ENCODE data around the gene PRR19.
"Not testable (repeated sequence)": the region's sequence is repeated elsewhere in the genome, so short reads cannot be mapped to it uniquely, and the experiment has no call there.

The PRR19 gene

DNA sequence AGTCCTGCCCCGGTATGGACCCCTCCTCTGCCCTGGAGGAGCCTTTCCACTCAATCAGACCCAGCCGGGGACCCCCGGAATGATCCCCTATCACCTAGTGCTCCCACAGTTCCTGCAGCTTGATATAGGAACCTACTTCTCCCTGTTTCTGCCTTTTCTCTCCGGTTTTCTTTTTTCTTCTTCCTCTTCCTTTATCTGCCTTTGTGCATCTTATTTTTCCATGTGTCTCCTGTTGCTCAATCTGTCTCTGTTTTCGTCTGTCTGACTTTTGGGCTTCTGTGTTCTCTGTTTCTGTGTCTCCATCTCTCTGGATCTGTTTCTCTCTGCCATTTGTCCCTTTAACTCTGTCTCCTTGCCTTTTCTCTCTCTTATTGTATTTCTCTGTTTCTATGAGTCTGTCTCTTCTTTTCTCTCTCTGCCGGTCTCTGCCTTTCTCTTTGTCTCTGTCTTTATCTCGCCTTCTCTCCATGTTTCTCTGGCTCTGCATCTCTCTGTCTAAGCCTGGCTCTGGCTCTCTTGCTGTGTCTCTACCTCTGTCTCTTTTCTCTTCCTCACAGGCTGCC is 33.5 kb downstream of the PRR19 start:
- H3K4me3 ChIP-seq (ENCODE audit: low read length): no peak overlapping the region
- TF ChIP-seq CTCF (conservative IDR thresholded peaks at IDR 0.05; ENCODE audit: low read length): no peak
- no peak for DNase-seq (ENCODE audit: low read depth)

- TF ChIP-seq CTCF (conservative IDR thresholded peaks at IDR 0.05; ENCODE audit: low read length): no peak
- H3K4me3 ChIP-seq (ENCODE audit: low read length): no peak overlapping the region
- DNase-seq (ENCODE audit: low read depth): no peak
Measured at GRCh38 chr19:42335971-42336370, 34.0 kb downstream of the PRR19 start.

- not testable (repeated sequence) for DNase-seq (ENCODE audit: low read depth); H3K4me3 ChIP-seq (ENCODE audit: low read length)
Measured at GRCh38 chr19:42339126-42339860, 37.4 kb downstream of the PRR19 start.

GRCh38 chr19:42339922-42340321 is 38.0 kb downstream of the PRR19 start:
- DNase-seq (ENCODE audit: low read depth); H3K4me3 ChIP-seq (ENCODE audit: low read length): not testable (repeated sequence)

GRCh38 chr19:42343344-42344110 is 41.6 kb downstream of the PRR19 start:
- no peak for TF ChIP-seq CTCF (conservative IDR thresholded peaks at IDR 0.05; ENCODE audit: low read length)
- no peak for DNase-seq (ENCODE audit: low read depth)
- H3K4me3 ChIP-seq (ENCODE audit: low read length): no peak overlapping the region

- TF ChIP-seq CTCF (conservative IDR thresholded peaks at IDR 0.05; ENCODE audit: low read length): no peak
- no peak for DNase-seq (ENCODE audit: low read depth)
- H3K4me3 ChIP-seq (ENCODE audit: low read length): no peak overlapping the region
Measured at GRCh38 chr19:42344336-42344893, 42.5 kb downstream of the PRR19 start.

GRCh38 chr19:42345191-42345812 is 43.4 kb downstream of the PRR19 start:
- H3K4me3 ChIP-seq (ENCODE audit: low read length): no peak overlapping the region
- peak; percentile 70 for DNase-seq (ENCODE audit: low read depth)
- no peak for TF ChIP-seq CTCF (conservative IDR thresholded peaks at IDR 0.05; ENCODE audit: low read length)

Data from AG10803 (cell line).